ENCODE data around the gene SPEF2. TPM values are rescaled to one million over a fixed set of nuclear protein-coding genes. Genes with fewer than 3 reads are reported as not detected.
"Not testable (repeated sequence)": the region's sequence is repeated elsewhere in the genome, so short reads cannot be mapped to it uniquely, and the experiment has no call there.

The SPEF2 gene
- total and polyA plus RNA-seq, 8 donors = 1.5 to 25.4 (median 3.8) TPM

DNA sequence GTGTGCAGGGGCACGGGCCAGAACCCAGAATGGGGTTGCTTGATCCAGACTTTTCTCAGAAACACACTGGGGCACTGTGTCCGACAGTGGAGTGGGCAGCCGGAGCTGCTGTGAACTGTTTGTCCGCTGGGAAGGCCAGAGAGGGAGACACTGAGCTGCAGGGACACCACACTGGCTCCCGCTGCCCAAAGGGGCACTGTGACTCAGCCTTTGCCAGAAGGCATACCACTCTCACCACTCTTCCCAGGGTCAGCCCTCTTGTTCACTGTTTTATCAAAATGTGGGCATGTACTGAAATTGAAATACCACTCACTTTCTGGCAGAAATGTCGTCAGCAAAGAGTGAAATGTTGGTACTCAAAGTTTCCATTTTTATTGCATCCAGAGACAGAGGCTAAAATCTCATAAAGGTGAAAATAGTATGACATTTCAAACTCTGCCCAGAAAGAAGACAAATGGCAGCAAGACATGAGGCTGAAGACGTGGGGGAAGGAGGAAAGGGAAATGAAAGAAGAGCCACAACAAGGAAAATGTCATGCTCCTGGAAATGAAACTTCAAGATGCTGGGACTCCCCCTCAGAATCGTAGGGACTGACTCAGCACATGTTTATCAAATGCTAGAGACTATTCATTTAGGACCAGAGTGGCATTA is 234.5 kb downstream of the SPEF2 start:
- no peaks in the 10 kb centered on the region for H3K4me1 ChIP-seq
- no peaks in the 10 kb centered on the region for H3K36me3 ChIP-seq
- H3K27me3 ChIP-seq = no peaks in the 10 kb centered on the region
- H3K4me3 ChIP-seq = no peak overlapping the region
- intact Hi-C loops (cut with DNase I; ENCODE audit: low total_unique reads) = no loop called here
- TF ChIP-seq POLR2AphosphoS5 (IDR thresholded peaks at IDR 0.05) (no peak), EP300 (IDR thresholded peaks at IDR 0.05) (no peak), POLR2A (IDR thresholded peaks at IDR 0.05) (no peak), CTCF (IDR thresholded peaks at IDR 0.05) (no peak)
- WGBS, 5 donors = 60 to 71% (median 67%) methylated on average over 8 of the region's 8 CpGs
- H3K27ac ChIP-seq = peak overlapping the region in 2 of 5 donors; percentile 2 to 13
- H3K9me3 ChIP-seq = no peaks in the 10 kb centered on the region
- DNase-seq = peak in 1 of 2 donors; percentile 34

GRCh38 chr5:35852773-35853172 is 235.1 kb downstream of the SPEF2 start:
- no peak overlapping the region for H3K4me3 ChIP-seq
- no peak for TF ChIP-seq CTCF (IDR thresholded peaks at IDR 0.05)
- no peak for TF ChIP-seq EP300 (IDR thresholded peaks at IDR 0.05)
- H3K36me3 ChIP-seq = no peaks in the 10 kb centered on the region
- H3K9me3 ChIP-seq = no peaks in the 10 kb centered on the region
- H3K27ac ChIP-seq = peak overlapping the region in 2 of 5 donors; percentile 2 to 13
- intact Hi-C loops (cut with DNase I; ENCODE audit: low total_unique reads) = no loop called here
- H3K27me3 ChIP-seq = no peaks in the 10 kb centered on the region
- no peak for DNase-seq
- no peaks in the 10 kb centered on the region for H3K4me1 ChIP-seq

GRCh38 chr5:35853631-35854030 is 236.0 kb downstream of the SPEF2 start:
- H3K4me1 ChIP-seq = no peaks in the 10 kb centered on the region
- intact Hi-C loops (cut with DNase I; ENCODE audit: low total_unique reads) = no loop called here
- TF ChIP-seq EP300 (IDR thresholded peaks at IDR 0.05) (no peak), POLR2A (IDR thresholded peaks at IDR 0.05) (no peak)
- no peaks in the 10 kb centered on the region for H3K27me3 ChIP-seq
- 69 to 83% (median 76%) methylated on average over 3 of the region's 3 CpGs for WGBS, 5 donors
- H3K9me3 ChIP-seq = no peaks in the 10 kb centered on the region
- H3K4me3 ChIP-seq = no peak overlapping the region
- peak in 1 of 2 donors; percentile 34 for DNase-seq
- H3K36me3 ChIP-seq = no peaks in the 10 kb centered on the region
- H3K27ac ChIP-seq = peak overlapping the region in 4 of 5 donors; percentile 45 to 54 (median 47)

DNA sequence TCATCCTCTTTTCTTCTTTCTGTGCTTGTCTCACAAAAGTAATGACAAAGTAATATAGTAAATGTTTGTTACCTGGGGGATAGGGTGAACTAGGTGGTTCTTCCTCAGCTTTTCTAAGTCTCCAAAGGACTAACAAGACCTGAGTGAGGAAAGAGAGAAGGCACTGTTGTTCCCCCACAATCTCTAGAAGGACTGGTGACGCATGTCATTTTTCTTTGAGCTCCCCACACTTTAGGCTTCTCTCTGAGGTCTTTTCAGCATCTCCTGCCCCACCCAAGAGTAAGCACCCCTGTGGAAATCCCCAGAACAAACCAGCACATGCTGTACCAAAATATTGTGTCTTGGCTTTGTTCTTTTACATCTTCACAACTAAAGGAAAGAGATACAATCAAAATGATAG is 236.6 kb downstream of the SPEF2 start:
- peak in 1 of 2 donors; percentile 66 for DNase-seq
- WGBS, 5 donors = 56 to 79% (median 78%) methylated on average over 1 of the region's 1 CpG
- Histone ChIP-seq H3K9me3 (no peaks in the 10 kb centered on the region), H3K4me1 (no peaks in the 10 kb centered on the region), H3K27me3 (no peaks in the 10 kb centered on the region), H3K27ac (peak overlapping the region in 4 of 5 donors; percentile 45 to 54 (median 47)), H3K36me3 (no peaks in the 10 kb centered on the region), H3K4me3 (no peak overlapping the region)
- intact Hi-C loops (cut with DNase I; ENCODE audit: low total_unique reads) = no loop called here
- no peak for TF ChIP-seq POLR2AphosphoS5 (IDR thresholded peaks at IDR 0.05)
- TF ChIP-seq POLR2A (IDR thresholded peaks at IDR 0.05) = no peak
- TF ChIP-seq EP300 (IDR thresholded peaks at IDR 0.05) = no peak
- TF ChIP-seq CTCF (IDR thresholded peaks at IDR 0.05) = no peak

DNA sequence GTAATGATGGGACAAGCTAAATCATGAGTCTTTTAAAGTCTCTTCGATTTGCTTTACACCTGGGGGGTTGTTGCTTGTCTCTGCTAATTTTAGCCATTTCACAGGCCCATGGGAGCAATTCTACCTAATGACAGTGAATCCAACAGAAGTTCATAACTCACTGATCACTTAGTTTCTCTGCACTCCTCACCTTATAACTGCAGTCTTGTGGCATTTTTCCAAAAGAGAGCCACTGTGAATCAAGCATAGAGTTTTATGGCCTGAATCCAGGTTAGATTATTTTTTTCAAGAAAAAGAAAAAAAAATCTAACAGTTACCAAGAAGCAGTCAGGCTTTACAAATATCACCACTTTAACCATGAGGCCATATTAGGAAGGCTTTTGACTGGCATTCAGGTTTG is 237.5 kb downstream of the SPEF2 start:
- no peaks in the 10 kb centered on the region for H3K4me1 ChIP-seq
- WGBS, 5 donors = 52 to 75% (median 74%) methylated on average over 1 of the region's 1 CpG
- no peaks in the 10 kb centered on the region for H3K9me3 ChIP-seq
- no peak for TF ChIP-seq POLR2AphosphoS5 (IDR thresholded peaks at IDR 0.05)
- no peak for TF ChIP-seq EP300 (IDR thresholded peaks at IDR 0.05)
- no peak for TF ChIP-seq CTCF (IDR thresholded peaks at IDR 0.05)
- TF ChIP-seq POLR2A (IDR thresholded peaks at IDR 0.05) = no peak
- peak overlapping the region in 4 of 5 donors; percentile 3 to 35 (median 10) for H3K27ac ChIP-seq
- no peak overlapping the region for H3K4me3 ChIP-seq
- no peaks in the 10 kb centered on the region for H3K36me3 ChIP-seq
- intact Hi-C loops (cut with DNase I; ENCODE audit: low total_unique reads) = no loop called here
- no peaks in the 10 kb centered on the region for H3K27me3 ChIP-seq
- DNase-seq = no peak

DNA sequence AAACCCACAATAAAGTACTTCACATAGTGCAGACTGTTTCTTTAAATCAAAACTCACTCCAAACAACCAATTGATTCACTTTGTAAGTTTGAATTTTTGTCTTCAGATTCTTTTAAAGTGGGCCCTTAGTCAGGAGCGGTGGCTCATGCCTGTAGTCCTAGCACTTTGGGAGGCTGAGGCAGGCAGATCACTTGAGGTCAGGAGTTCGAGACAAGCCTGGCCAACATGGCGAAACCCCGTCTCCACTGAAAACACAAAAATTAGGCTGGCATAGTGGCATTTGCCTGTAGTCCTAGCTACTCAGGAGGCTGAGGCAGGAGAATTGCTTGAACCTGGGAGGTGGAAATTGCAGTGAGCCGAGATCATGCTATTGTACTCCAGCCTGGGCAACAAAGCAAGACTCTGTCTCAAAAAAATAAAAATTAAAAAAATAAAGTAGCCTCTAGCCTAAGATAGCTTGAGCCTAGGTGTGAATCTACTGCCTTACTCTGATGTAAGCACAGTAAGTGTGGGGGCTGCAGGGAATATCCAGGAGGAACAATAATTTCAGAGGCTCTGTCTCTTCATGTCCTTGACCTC is 238.6 kb downstream of the SPEF2 start:
- intact Hi-C loops (cut with DNase I; ENCODE audit: low total_unique reads); H3K36me3 ChIP-seq; H3K4me1 ChIP-seq; H3K4me3 ChIP-seq; H3K9me3 ChIP-seq; DNase-seq; H3K27me3 ChIP-seq: not testable (repeated sequence)
- H3K27ac ChIP-seq = peak overlapping the region in 4 of 5 donors; percentile 3 to 48 (median 40)
- WGBS, 5 donors = 84 to 93% (median 89%) methylated on average over 5 of the region's 5 CpGs
